Ammon's horn (tissue), 1 donor: Measurements from ENCODE around the gene ZYG11B.
"Not testable (repeated sequence)": the region's sequence is repeated elsewhere in the genome, so short reads cannot be mapped to it uniquely, and the experiment has no call there.

Source experiments
- DNase-seq: peaks from one replicate; pipeline ENCODE4 v3.0.0-alpha.2; 2016; ENCODE audit warnings: low spot score

The ZYG11B gene

DNA sequence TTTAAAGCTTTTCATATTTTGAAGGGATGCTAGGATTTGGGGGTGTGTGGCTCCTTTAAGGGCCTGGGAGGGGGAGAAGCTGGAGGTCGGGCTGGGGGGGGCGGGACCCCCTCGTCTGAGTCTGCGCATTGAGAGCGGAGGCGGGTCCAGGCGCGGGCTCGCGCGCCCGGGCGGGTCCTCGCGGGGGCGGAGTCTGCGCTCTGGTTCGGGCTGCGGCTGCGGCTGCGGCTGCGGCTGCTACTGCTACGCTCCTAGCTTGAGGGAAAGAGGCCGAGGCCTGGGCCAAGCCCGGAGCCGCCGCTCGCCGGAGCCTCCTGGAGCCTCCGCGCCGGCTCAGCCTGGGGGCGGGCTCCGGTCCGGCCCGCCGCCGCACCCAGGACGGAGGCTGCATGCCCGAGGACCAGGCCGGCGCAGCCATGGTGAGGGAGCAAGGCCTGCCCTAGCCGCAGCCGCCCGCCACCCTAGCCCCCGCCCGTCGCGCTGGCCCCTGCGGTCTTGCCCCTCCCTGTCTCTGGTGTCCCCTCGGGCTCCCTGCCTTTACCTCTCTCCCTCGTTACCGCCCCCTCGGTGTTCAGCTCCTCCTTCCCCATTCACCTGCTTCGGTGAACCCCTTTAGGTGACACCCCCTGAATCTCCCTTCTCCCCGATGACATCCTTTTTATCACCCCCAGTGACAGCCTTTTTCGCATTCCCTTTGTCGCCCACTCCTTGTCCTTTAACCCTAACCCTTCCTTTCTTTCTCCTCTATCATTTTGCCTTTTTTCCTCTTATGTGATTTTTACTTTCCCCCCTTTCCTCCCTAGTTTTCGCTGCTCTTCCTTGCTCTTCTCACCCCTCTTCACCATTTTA, at the start of gene ZYG11B:
ZYG11B (plus strand) TSS at position 189 of the 849 bp plus-strand sequence; CDS start at position 390, 201 bp downstream.
- peak; percentile 87 for DNase-seq

- DNase-seq: peak; percentile 27
Measured at GRCh38 chr1:52677076-52677806, 49.0 kb upstream of the ZYG11B start.

GRCh38 chr1:52679048-52679447, 47.2 kb upstream of the ZYG11B start:
- DNase-seq: no peak

DNA sequence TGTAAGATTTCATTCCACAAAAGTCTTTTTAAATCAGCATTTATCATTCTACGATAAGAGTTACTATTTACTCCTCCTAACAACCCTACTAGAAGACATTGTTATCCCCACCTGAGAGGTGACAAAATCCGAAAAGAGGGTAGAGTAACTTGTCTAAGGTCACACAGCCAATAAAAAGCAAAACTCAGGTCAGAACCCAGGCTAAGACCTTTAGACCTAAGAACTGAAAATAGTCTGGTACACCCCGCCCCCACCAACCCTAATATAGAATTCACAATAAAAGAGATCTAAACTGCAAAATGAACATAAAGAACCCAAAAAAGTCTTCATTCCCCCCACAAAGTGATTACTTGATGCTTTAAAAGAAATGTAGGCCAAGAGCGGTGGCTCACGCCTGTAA, 46.8 kb upstream of the ZYG11B start:
- no peak for DNase-seq

GRCh38 chr1:52680353-52680752, 45.9 kb upstream of the ZYG11B start:
- DNase-seq: no peak

GRCh38 chr1:52681136-52681535, 45.1 kb upstream of the ZYG11B start:
- DNase-seq: no peak

- DNase-seq: no peak
Measured at GRCh38 chr1:52683367-52683940, 42.8 kb upstream of the ZYG11B start.

DNA sequence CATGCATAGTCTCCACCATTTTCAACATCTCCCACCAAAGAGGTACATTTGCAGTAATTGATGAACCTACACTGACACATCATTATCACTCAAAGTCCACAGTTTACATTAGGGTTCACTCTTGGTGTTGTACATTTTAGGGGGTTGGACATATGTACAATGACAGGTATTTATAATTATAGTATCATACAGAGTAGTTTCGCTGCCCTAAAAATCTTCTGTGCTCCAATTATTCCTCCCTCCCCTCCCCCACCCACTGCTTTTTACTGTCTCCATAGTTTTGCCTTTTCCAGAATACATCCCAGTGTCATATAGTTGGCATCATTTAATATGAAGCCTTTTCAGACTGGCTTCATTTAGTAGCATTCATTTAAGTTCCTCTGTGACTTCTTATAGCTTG, 41.7 kb upstream of the ZYG11B start:
- no peak for DNase-seq

GRCh38 chr1:52686261-52686751, 39.9 kb upstream of the ZYG11B start:
- peak; percentile 77 for DNase-seq

- no peak for DNase-seq
Measured at GRCh38 chr1:52686830-52687229, 39.4 kb upstream of the ZYG11B start.

GRCh38 chr1:52691821-52692220, 34.4 kb upstream of the ZYG11B start:
- no peak for DNase-seq

DNA sequence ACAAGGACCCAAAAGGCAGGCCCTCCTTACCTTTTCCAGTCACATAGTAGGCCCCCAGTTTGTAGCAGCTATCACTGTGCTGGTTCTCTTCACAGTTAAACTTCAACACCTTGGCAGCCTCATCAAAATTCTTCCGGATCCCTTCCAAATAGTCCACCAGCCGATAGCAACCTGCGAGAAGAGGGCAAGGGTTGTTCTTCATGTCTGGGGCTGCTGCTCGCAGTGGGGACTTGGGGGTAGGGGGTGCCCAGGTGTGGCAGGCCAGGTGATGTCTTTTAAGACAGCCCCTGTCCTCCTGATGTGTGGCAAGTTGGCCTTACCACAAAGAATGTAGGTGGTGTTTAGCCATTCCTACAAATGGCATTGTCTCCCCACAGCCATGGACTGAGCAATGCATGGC, 33.6 kb upstream of the ZYG11B start:
- DNase-seq: no peak

GRCh38 chr1:52693351-52693750, 32.9 kb upstream of the ZYG11B start:
- not testable (repeated sequence) for DNase-seq

DNA sequence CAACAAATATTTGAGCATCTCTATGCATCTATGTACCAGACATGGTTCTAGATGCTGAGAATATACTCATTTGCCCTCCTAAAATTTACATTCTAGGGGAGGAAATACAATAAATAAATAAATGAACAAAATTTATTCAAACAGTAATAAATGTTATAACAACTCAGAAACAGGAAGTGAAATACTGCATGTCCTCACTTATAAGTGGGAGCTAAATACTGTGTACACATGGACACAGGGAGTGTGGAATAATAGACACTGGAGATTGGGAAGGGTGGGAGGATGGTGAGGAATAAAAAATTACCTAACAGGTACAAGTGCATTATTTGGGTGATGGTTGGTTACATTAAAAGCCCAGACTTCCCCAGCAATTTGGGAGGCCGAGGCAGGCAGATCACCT, 32.4 kb upstream of the ZYG11B start:
- DNase-seq: no peak

- no peak for DNase-seq
Measured at GRCh38 chr1:52695627-52696026, 30.6 kb upstream of the ZYG11B start.

GRCh38 chr1:52697795-52698674, 28.2 kb upstream of the ZYG11B start, which contains the start of gene COA7:
COA7 (minus strand) TSS chr1:52698347; CDS start chr1:52698326, 21 bp downstream.
- peak; percentile 90 for DNase-seq

DNA sequence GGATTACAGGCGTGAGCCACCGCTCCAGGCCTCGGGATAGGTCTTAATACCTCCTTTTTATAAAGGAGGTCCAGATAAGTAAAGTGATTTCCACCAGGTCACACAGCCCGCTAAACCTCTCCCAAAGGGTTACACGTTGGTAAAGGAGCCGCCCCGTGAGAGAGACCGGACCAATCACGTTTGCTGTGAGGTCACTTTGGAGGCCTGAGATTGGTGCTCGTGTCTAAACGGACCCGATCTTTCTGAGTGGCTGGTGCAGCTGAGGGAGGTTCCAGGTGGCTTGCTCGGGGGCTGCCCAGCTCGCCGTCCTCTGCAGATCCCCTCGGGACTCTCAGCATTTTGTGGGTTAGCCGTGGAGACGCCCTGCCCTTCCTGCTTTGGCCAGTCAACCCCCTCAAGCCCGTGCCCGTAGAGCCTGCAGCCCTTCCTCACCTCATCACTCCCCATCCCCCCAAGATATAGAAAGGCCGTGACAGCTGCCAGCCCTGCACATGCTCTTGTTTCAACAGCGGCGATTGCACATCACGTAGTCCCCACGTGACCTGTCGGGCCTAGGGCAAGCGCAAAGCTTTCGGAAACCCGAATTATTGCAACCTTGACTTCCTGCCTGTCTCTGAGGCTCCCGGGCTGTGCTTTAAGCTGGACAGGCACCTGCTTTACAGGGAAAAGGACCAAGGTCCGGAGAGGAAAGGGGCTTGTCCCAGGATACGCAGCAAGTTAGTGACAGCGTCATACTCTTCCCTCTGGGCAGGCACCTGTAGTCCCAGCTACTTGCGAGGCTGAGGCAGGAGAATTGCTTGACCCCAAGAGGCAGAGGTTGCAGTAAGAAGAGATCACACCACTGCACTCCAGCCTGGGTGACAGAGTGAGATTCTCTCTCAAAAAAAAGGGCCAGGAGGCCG, 23.1 kb upstream of the ZYG11B start:
- peak; percentile 98 for DNase-seq

DNA sequence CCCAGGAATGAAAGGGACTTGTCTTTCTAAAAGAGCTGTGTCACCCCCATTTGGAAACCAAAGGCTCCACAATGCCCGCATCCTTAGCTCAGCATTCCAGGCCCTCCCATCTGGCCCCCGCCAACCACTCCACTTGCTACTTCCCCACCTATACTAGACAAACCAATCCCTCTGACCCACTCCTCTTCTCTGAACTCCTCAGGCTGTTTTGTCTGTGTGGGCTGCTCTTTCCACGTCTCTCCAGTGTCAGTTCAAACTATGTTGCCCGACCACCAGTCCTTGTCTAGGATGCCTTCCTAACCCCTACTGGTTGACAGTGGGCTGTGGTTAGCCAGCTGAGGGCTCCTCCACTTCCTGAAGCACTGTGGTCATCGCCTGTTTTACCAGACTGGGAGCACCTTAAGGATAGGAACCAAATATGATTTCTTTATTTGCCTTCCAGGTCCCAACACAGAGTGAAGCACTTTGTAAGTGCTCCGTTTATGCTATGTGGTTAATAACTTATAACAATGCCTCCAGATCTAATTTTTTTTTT, 20.1 kb upstream of the ZYG11B start:
- DNase-seq: no peak

DNA sequence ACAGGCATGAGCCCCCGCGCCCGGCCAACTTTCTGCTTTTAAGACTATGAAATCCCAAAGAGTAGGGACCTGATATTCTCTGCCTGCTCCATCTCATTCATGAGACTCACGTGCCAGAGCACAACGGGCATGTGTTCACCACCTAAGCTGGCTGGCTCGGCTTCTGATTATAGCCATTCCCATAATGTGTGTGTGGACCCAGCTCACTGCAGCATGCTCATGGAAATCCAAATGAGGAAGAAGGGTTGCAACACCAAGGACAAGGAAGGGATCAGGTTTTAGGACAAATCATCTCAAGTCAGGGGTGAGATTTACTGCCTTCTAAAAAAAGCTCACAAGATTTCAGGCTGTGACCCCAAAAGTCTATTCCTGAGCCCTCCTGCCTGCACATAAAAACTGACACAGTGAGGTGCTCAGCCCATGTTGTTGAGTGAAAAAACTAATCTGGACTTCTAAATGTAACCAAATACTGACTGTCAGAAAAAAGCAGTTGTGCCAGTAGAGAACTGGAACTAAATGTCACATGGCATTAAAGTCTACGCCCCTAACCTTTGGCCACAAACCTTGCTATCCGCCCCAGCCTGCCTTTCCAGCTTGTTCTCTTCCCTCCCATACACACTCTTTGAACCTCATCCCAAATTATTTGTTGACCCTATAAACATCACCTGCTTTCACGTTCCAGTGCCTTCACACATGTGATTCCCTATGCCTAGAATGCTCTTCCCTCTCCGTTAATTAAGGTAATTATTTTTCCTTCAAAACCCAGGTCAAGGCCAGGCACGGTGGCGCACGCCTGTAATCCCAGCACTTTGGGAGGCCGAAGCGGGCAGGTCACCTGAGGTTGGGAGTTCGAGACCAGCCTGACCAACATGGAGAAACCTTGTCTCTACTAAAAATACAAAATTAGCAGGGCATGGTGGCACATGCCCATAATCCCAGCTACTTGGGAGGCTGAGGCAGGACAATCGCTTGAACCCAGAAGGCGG, 19.0 kb upstream of the ZYG11B start:
- peak; percentile 15 for DNase-seq
